ENCODE data around the gene ACP2.
"Not testable (repeated sequence)": the region's sequence is repeated elsewhere in the genome, so short reads cannot be mapped to it uniquely, and the experiment has no call there.

ACP2 gene

DNA sequence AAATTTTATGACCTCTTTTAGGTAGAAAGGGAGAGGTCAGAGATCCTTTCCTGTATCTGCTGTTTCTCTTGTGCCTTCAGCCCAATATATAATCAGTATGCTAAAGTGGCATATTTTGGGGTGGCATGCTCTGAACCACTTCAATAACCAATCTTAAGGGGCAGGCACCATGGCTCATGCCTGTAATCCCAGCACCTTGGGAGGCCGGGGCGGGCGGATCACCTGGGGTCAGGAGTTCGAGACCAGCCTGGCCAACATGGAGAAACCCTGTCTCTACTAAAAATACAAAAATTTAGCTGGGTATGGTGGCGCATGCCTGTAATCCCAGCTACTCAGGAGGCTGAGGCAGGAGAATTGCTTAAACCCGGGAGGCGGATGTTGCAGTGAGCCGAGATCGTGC is 50.5 kb downstream of the ACP2 start:
- not testable (repeated sequence) for H3K4ac ChIP-seq (ENCODE audit: low read depth in 1 of 2, low read length in 2 of 2); H2BK120ac ChIP-seq (ENCODE audit: low read depth, low read length); H3K4me2 ChIP-seq (ENCODE audit: low read length, poor library complexity, severe bottlenecking); H3K9ac ChIP-seq (ENCODE audit: low read length); H2BK15ac ChIP-seq (ENCODE audit: low read depth, poor library complexity, severe bottlenecking); H3K18ac ChIP-seq (ENCODE audit: low read depth in 1 of 2, low read length in 2 of 2); H3K23ac ChIP-seq (ENCODE audit: low read length in 2 of 2); H3K4me1 ChIP-seq (ENCODE audit: control insufficient read depth, insufficient read depth, low read depth, low read length); H3K14ac ChIP-seq (ENCODE audit: low read length in 2 of 2); H2AK5ac ChIP-seq (ENCODE audit: low read length, severe bottlenecking); H3K36me3 ChIP-seq (ENCODE audit: control insufficient read depth in 1 of 2, insufficient read depth in 2 of 2, low read depth in 1 of 2, low read length in 2 of 2); H3K27ac ChIP-seq (ENCODE audit: low read length, poor library complexity, severe bottlenecking); H4K91ac ChIP-seq (ENCODE audit: low read length); DNase-seq; H3K79me1 ChIP-seq (replicated peaks; ENCODE audit: low read length, poor library complexity, severe bottlenecking); H3K4me3 ChIP-seq (ENCODE audit: insufficient read depth in 1 of 2, low read depth in 1 of 2, low read length in 2 of 2); H2BK12ac ChIP-seq (ENCODE audit: low read length in 2 of 2); H4K8ac ChIP-seq (ENCODE audit: low read length); H2AFZ ChIP-seq (ENCODE audit: low read depth, low read length); H3K9me3 ChIP-seq (ENCODE audit: control insufficient read depth, low read length); H2BK5ac ChIP-seq (ENCODE audit: low read depth, low read length, poor library complexity, severe bottlenecking)
- 94% methylated on average over 9 of the region's 9 CpGs for WGBS
- H3K27me3 ChIP-seq (ENCODE audit: control insufficient read depth in 1 of 2, insufficient read depth in 1 of 2, low read length in 2 of 2), result peaks cover 0 to 23% of the 10 kb centered on the region in 2 experiments

DNA sequence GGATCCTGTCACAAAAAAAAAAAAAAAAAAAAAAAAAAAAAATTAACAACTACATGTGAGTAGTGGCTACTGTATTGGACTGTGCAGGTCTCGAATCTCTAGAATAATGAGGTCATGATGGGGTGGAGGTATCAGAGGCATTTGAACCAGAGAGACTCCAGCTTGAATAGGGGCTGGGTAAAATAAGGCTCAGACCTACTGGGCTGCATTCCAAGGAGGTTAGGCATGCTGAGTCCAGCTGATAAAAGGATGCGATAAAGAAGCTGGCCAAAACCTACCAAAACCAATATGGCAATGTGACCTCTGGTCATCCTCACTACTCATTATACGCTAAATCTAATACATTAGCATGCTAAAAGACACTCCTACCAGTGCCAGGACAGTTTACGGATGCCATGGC is 56.5 kb downstream of the ACP2 start:
- no peak overlapping the region for H3K14ac ChIP-seq (ENCODE audit: low read length in 2 of 2)
- H3K4me1 ChIP-seq (ENCODE audit: control insufficient read depth, insufficient read depth, low read depth, low read length), result peaks cover 9% of the 10 kb centered on the region
- no peak overlapping the region for H3K4me3 ChIP-seq (ENCODE audit: insufficient read depth in 1 of 2, low read depth in 1 of 2, low read length in 2 of 2)
- no peak overlapping the region for H2AK5ac ChIP-seq (ENCODE audit: low read length, severe bottlenecking)
- no peak overlapping the region for H3K23ac ChIP-seq (ENCODE audit: low read length in 2 of 2)
- no peak overlapping the region for H2BK15ac ChIP-seq (ENCODE audit: low read depth, poor library complexity, severe bottlenecking)
- H4K8ac ChIP-seq (ENCODE audit: low read length), result no peak overlapping the region
- no peaks in the 10 kb centered on the region for H3K27me3 ChIP-seq (ENCODE audit: control insufficient read depth in 1 of 2, insufficient read depth in 1 of 2, low read length in 2 of 2)
- H3K27ac ChIP-seq (ENCODE audit: low read length, poor library complexity, severe bottlenecking), result no peak overlapping the region
- 90% methylated on average over 4 of the region's 4 CpGs for whole genome bisulfite sequencing
- H3K18ac ChIP-seq (ENCODE audit: low read depth in 1 of 2, low read length in 2 of 2), result no peak overlapping the region
- H3K4me2 ChIP-seq (ENCODE audit: low read length, poor library complexity, severe bottlenecking), result no peak overlapping the region
- no peak overlapping the region for H3K4ac ChIP-seq (ENCODE audit: low read depth in 1 of 2, low read length in 2 of 2)
- H3K36me3 ChIP-seq (ENCODE audit: control insufficient read depth in 1 of 2, insufficient read depth in 2 of 2, low read depth in 1 of 2, low read length in 2 of 2), result no peaks in the 10 kb centered on the region
- H3K9ac ChIP-seq (ENCODE audit: low read length), result no peak overlapping the region
- no peak overlapping the region for H2BK5ac ChIP-seq (ENCODE audit: low read depth, low read length, poor library complexity, severe bottlenecking)
- H3K79me1 ChIP-seq (replicated peaks; ENCODE audit: low read length, poor library complexity, severe bottlenecking), result no peaks in the 10 kb centered on the region
- H2AFZ ChIP-seq (ENCODE audit: low read depth, low read length), result no peak overlapping the region
- no peak overlapping the region for H4K91ac ChIP-seq (ENCODE audit: low read length)
- no peak overlapping the region for H2BK12ac ChIP-seq (ENCODE audit: low read length in 2 of 2)
- no peak overlapping the region for H2BK120ac ChIP-seq (ENCODE audit: low read depth, low read length)
- DNase-seq, result no peak
- no peaks in the 10 kb centered on the region for H3K9me3 ChIP-seq (ENCODE audit: control insufficient read depth, low read length)

DNA sequence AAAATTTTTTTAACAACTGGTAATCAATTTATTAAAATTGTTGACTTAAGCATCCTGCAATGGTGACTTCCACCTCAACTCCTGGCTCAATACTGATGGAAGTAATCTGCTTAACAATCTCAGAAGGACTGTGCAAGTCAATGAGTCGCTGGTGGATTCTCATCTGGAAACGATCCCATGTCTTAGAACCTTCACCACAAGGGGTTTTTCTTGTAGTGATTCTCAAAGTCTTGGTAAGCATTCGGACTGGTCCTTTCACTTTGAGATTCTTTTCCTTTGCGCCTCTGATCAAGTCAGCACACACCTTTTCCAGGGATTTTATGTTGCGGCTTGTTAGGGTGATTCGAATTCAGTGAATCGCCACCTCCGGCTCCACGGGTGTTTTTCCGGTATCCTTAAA is 57.5 kb downstream of the ACP2 start:
- not testable (repeated sequence) for H3K4me2 ChIP-seq (ENCODE audit: low read length, poor library complexity, severe bottlenecking); H3K9ac ChIP-seq (ENCODE audit: low read length); H3K79me1 ChIP-seq (replicated peaks; ENCODE audit: low read length, poor library complexity, severe bottlenecking); H3K18ac ChIP-seq (ENCODE audit: low read depth in 1 of 2, low read length in 2 of 2); H3K4me3 ChIP-seq (ENCODE audit: insufficient read depth in 1 of 2, low read depth in 1 of 2, low read length in 2 of 2); H3K36me3 ChIP-seq (ENCODE audit: control insufficient read depth in 1 of 2, insufficient read depth in 2 of 2, low read depth in 1 of 2, low read length in 2 of 2); H3K9me3 ChIP-seq (ENCODE audit: control insufficient read depth, low read length); H4K8ac ChIP-seq (ENCODE audit: low read length); H3K27ac ChIP-seq (ENCODE audit: low read length, poor library complexity, severe bottlenecking); H3K14ac ChIP-seq (ENCODE audit: low read length in 2 of 2); H4K91ac ChIP-seq (ENCODE audit: low read length); H2BK12ac ChIP-seq (ENCODE audit: low read length in 2 of 2); H2BK120ac ChIP-seq (ENCODE audit: low read depth, low read length); H3K4ac ChIP-seq (ENCODE audit: low read depth in 1 of 2, low read length in 2 of 2); H2BK5ac ChIP-seq (ENCODE audit: low read depth, low read length, poor library complexity, severe bottlenecking); H3K27me3 ChIP-seq (ENCODE audit: control insufficient read depth in 1 of 2, insufficient read depth in 1 of 2, low read length in 2 of 2); H2AK5ac ChIP-seq (ENCODE audit: low read length, severe bottlenecking); H2AFZ ChIP-seq (ENCODE audit: low read depth, low read length); H3K23ac ChIP-seq (ENCODE audit: low read length in 2 of 2); H2BK15ac ChIP-seq (ENCODE audit: low read depth, poor library complexity, severe bottlenecking)
- peak; percentile 34 for DNase-seq
- peaks cover 16% of the 10 kb centered on the region for H3K4me1 ChIP-seq (ENCODE audit: control insufficient read depth, insufficient read depth, low read depth, low read length)
- 89% methylated on average over 10 of the region's 10 CpGs for WGBS
